HG02884 (cell line): ENCODE results near the gene MAST1.
A peak's percentile ranks its signal among the peaks of the same experiment; 100 is the strongest.
"Not testable (repeated sequence)": the region's sequence is repeated elsewhere in the genome, so short reads cannot be mapped to it uniquely, and the experiment has no call there.

ENCODE experiments used
- ATAC-seq: cut with Tn5 transposase; IDR thresholded peaks from one replicate; pipeline ENCODE4 v1.9.1; 2021; ENCODE audit warnings: mild to moderate bottlenecking, moderate library complexity; ENCODE audit not compliant: unreplicated experiment

MAST1 gene

GRCh38 chr19:12838182-12838885, at the start of gene MAST1:
MAST1 (plus strand) TSS chr19:12838515; CDS start chr19:12838573, 58 bp downstream.
- no peak for ATAC-seq

GRCh38 chr19:12788682-12789097, 49.6 kb upstream of the MAST1 start:
- ATAC-seq, result no peak

- no peak for ATAC-seq
Measured at GRCh38 chr19:12789098-12789903, 49.0 kb upstream of the MAST1 start.

- ATAC-seq, result peak; percentile 44
Measured at GRCh38 chr19:12789904-12790619, 48.3 kb upstream of the MAST1 start.

GRCh38 chr19:12790628-12791344, 47.5 kb upstream of the MAST1 start:
- ATAC-seq, result no peak

- no peak for ATAC-seq
Measured at GRCh38 chr19:12791345-12792050, 46.8 kb upstream of the MAST1 start, which contains the start of gene JUNB. JUNB (plus strand) TSS chr19:12791486; CDS start chr19:12791772, 286 bp downstream.

- no peak for ATAC-seq
Measured at GRCh38 chr19:12792051-12792852, 46.1 kb upstream of the MAST1 start.

GRCh38 chr19:12792853-12793289, 45.4 kb upstream of the MAST1 start:
- ATAC-seq, result no peak

- ATAC-seq, result no peak
Measured at GRCh38 chr19:12793290-12794195, 44.8 kb upstream of the MAST1 start.

GRCh38 chr19:12794196-12794941, 43.9 kb upstream of the MAST1 start:
- no peak for ATAC-seq

- ATAC-seq, result no peak
Measured at GRCh38 chr19:12794971-12795381, 43.3 kb upstream of the MAST1 start.

- no peak for ATAC-seq
Measured at GRCh38 chr19:12796146-12797071, 41.9 kb upstream of the MAST1 start.

GRCh38 chr19:12797141-12797587, 41.2 kb upstream of the MAST1 start:
- no peak for ATAC-seq

- ATAC-seq, result not testable (repeated sequence)
Measured at GRCh38 chr19:12797607-12798006, 40.7 kb upstream of the MAST1 start.

- no peak for ATAC-seq
Measured at GRCh38 chr19:12799742-12800465, 38.4 kb upstream of the MAST1 start.

GRCh38 chr19:12800466-12800770, 37.9 kb upstream of the MAST1 start:
- ATAC-seq, result no peak
